Neutrophil (primary cell): Measurements from ENCODE around the gene ADCY7.

Experiments
- H3K27ac ChIP-seq: fragments of 200-600 bp; sonication (generic); 2 replicates; pipeline ENCODE4 v1.5.1; 2016; ENCODE audit warnings: mild to moderate bottlenecking, moderate library complexity
- H3K27me3 ChIP-seq: fragments of 200-600 bp; sonication (generic); 2 replicates; pipeline ENCODE4 v1.6.0; 2016; ENCODE audit warnings: mild to moderate bottlenecking
- H3K36me3 ChIP-seq: fragments of 200-600 bp; sonication (generic); 2 replicates; pipeline ENCODE4 v1.5.1; 2017
- H3K4me1 ChIP-seq, 2 experiments: fragments of 200-600 bp in 1 of 2; sonication (generic) in 1 of 2; 1 replicate in 1 of 2; 2 replicates in 1 of 2; pipeline versions ENCODE4 v1.5.1 to v1.6.1; 2013 to 2016; ENCODE audit warnings: low read depth in 1 of 2, low read length in 1 of 2, mild to moderate bottlenecking in 1 of 2, moderate library complexity in 1 of 2; ENCODE audit not compliant: control insufficient read depth in 1 of 2, insufficient read depth in 1 of 2
- H3K4me3 ChIP-seq, 2 experiments: fragments of 200-600 bp in 1 of 2; sonication (generic) in 1 of 2; 1 replicate in 1 of 2; 2 replicates in 1 of 2; pipeline ENCODE4 v1.5.1; 2013 to 2016; ENCODE audit warnings: low read depth in 1 of 2, low read length in 1 of 2, mild to moderate bottlenecking in 1 of 2, moderate library complexity in 1 of 2
- H3K9me3 ChIP-seq: fragments of 200-600 bp; sonication (generic); 2 replicates; pipeline ENCODE4 v1.5.1; 2016
- CTCF ChIP-seq: fragments of 200-600 bp; sonication (generic); IDR thresholded peaks from 2 replicates; pipeline ENCODE4 v1.5.1; 2016; ENCODE audit warnings: antibody characterized with exemption

ADCY7 gene

GRCh38 chr16:50309156-50309526 is 42.8 kb downstream of the ADCY7 start:
- Histone ChIP-seq H3K4me3 (no peak overlapping the region), H3K9me3 (no peaks in the 10 kb centered on the region), H3K36me3 (peaks cover 99% of the 10 kb centered on the region)

GRCh38 chr16:50309527-50310307 is 43.4 kb downstream of the ADCY7 start:
- no peak overlapping the region for H3K4me3 ChIP-seq
- peaks cover 0 to 7% of the 10 kb centered on the region in 2 experiments for H3K4me1 ChIP-seq
- H3K27me3 ChIP-seq: no peaks in the 10 kb centered on the region
- no peak overlapping the region for H3K27ac ChIP-seq
- peaks cover 99% of the 10 kb centered on the region for H3K36me3 ChIP-seq
- no peaks in the 10 kb centered on the region for H3K9me3 ChIP-seq
- no peak for TF ChIP-seq CTCF

More at GRCh38 chr16:50309156-50309526, 42.8 kb downstream of the ADCY7 start:
- H3K27me3 ChIP-seq: no peaks in the 10 kb centered on the region
- H3K4me1 ChIP-seq: peaks cover 0 to 7% of the 10 kb centered on the region in 2 experiments
- no peak for TF ChIP-seq CTCF
- H3K27ac ChIP-seq: no peak overlapping the region

- peaks cover 0 to 7% of the 10 kb centered on the region in 2 experiments for H3K4me1 ChIP-seq
- no peaks in the 10 kb centered on the region for H3K27me3 ChIP-seq
- H3K36me3 ChIP-seq: peaks cover 99% of the 10 kb centered on the region
- no peak for TF ChIP-seq CTCF
- no peak overlapping the region for H3K4me3 ChIP-seq
- H3K27ac ChIP-seq: no peak overlapping the region
- no peaks in the 10 kb centered on the region for H3K9me3 ChIP-seq
Observed at GRCh38 chr16:50310308-50311133, 44.2 kb downstream of the ADCY7 start.

- Histone ChIP-seq H3K27me3 (no peaks in the 10 kb centered on the region), H3K36me3 (peaks cover 99% of the 10 kb centered on the region), H3K4me1 (peaks cover 0 to 7% of the 10 kb centered on the region in 2 experiments), H3K27ac (no peak overlapping the region), H3K4me3 (no peak overlapping the region), H3K9me3 (no peaks in the 10 kb centered on the region)
- no peak for TF ChIP-seq CTCF
Observed at GRCh38 chr16:50311134-50311528, 44.8 kb downstream of the ADCY7 start.

- Histone ChIP-seq H3K36me3 (peaks cover 99% of the 10 kb centered on the region), H3K4me3 (no peak overlapping the region), H3K4me1 (peaks cover 0 to 7% of the 10 kb centered on the region in 2 experiments), H3K9me3 (no peaks in the 10 kb centered on the region), H3K27me3 (no peaks in the 10 kb centered on the region), H3K27ac (no peak overlapping the region)
- no peak for TF ChIP-seq CTCF
Observed at GRCh38 chr16:50311891-50312501, 45.6 kb downstream of the ADCY7 start.
